Liver (tissue), 9 donors: ENCODE data around the gene GFPT2. TPM values are rescaled to one million over a fixed set of nuclear protein-coding genes. Genes with fewer than 3 reads are reported as not detected.

Experiments
- DNase-seq: peaks from one replicate; pipeline ENCODE4 v3.0.0-alpha.2; 2017; ENCODE audit warnings: low spot score
- H3K27ac ChIP-seq, 2 donors: one replicate each; pipeline ENCODE4 v1.7.0; 2013; ENCODE audit warnings: inconsistent platforms in 2 of 2, low read length in 2 of 2, control low read depth in 1 of 2, low read depth in 1 of 2, mild to moderate bottlenecking in 1 of 2
- H3K27me3 ChIP-seq, 4 donors: one replicate each; pipeline versions ENCODE4 v1.6.1 to v1.7.0; 2013; ENCODE audit warnings: low read length in 3 of 4, inconsistent platforms in 1 of 4, mild to moderate bottlenecking in 1 of 4, moderate library complexity in 1 of 4; ENCODE audit not compliant: control insufficient read depth in 4 of 4, insufficient read depth in 4 of 4
- H3K36me3 ChIP-seq, 4 donors: one replicate each; pipeline versions ENCODE4 v1.6.1 to v1.7.0; 2013; ENCODE audit warnings: low read length in 3 of 4, mild to moderate bottlenecking in 3 of 4, low read depth in 1 of 4, moderate library complexity in 1 of 4; ENCODE audit not compliant: control insufficient read depth in 4 of 4, insufficient read depth in 3 of 4
- H3K4me1 ChIP-seq, 4 donors: one replicate each; pipeline versions ENCODE4 v1.6.1 to v1.7.0; 2013; ENCODE audit warnings: low read length in 3 of 4, mild to moderate bottlenecking in 3 of 4, moderate library complexity in 1 of 4; ENCODE audit not compliant: control insufficient read depth in 4 of 4, insufficient read depth in 4 of 4
- H3K4me3 ChIP-seq, 3 donors: one replicate each; pipeline versions ENCODE4 v1.6.1 to v1.7.0; 2013; ENCODE audit warnings: low read length in 3 of 3, control low read depth in 1 of 3, low read depth in 1 of 3, mild to moderate bottlenecking in 1 of 3
- H3K9ac ChIP-seq, 2 donors: one replicate each; pipeline ENCODE4 v1.7.0; 2013; ENCODE audit warnings: low read length in 2 of 2, mild to moderate bottlenecking in 2 of 2, moderate library complexity in 2 of 2, control low read depth in 1 of 2, low read depth in 1 of 2
- H3K9me3 ChIP-seq, 4 donors: one replicate each; pipeline versions ENCODE4 v1.6.1 to v1.7.0; 2013; ENCODE audit warnings: low read length in 3 of 4; ENCODE audit not compliant: control insufficient read depth in 4 of 4
- ATF3 ChIP-seq: IDR thresholded peaks from 2 replicates; pipeline ENCODE4 v1.6.1; 2016; ENCODE audit warnings: antibody characterized with exemption
- CTCF ChIP-seq: fragments of 150-350 bp; IDR thresholded peaks from 2 replicates; pipeline ENCODE4 v1.5.1; 2017; ENCODE audit warnings: improper control_type of control experiment, low read depth, low read length; ENCODE audit not compliant: missing input control
- EGR1 ChIP-seq, 2 donors: IDR thresholded peaks; 2 replicates each; pipeline ENCODE4 v1.6.1; 2016 to 2018; ENCODE audit warnings: antibody characterized with exemption in 2 of 2, low read depth in 2 of 2
- FOXA1 ChIP-seq: IDR thresholded peaks from 2 replicates; pipeline ENCODE4 v1.6.1; 2016; ENCODE audit warnings: antibody characterized with exemption
- FOXA2 ChIP-seq: IDR thresholded peaks from 2 replicates; pipeline ENCODE4 v1.6.1; 2016; ENCODE audit warnings: antibody characterized with exemption
- GABPA ChIP-seq, 2 donors: IDR thresholded peaks in 1 of 2; conservative IDR thresholded peaks in 1 of 2; 2 replicates each; pipeline ENCODE4 v1.6.1; 2016; ENCODE audit warnings: antibody characterized with exemption in 2 of 2, mild to moderate bottlenecking in 1 of 2, moderate library complexity in 1 of 2
- HNF4A ChIP-seq, 2 donors: conservative IDR thresholded peaks; 2 replicates each; pipeline ENCODE4 v1.6.1; 2016; ENCODE audit warnings: antibody characterized with exemption in 2 of 2, mild to moderate bottlenecking in 2 of 2
- HNF4G ChIP-seq: IDR thresholded peaks from 2 replicates; pipeline ENCODE4 v1.6.1; 2016; ENCODE audit warnings: antibody characterized with exemption
- JUND ChIP-seq, 2 donors: IDR thresholded peaks; 2 replicates each; pipeline ENCODE4 v1.6.1; 2016; ENCODE audit warnings: antibody characterized with exemption in 2 of 2
- MAX ChIP-seq: IDR thresholded peaks from 2 replicates; pipeline ENCODE4 v1.6.1; 2016; ENCODE audit warnings: antibody characterized with exemption
- NR2F2 ChIP-seq: IDR thresholded peaks from 2 replicates; pipeline ENCODE4 v1.6.1; 2016; ENCODE audit warnings: antibody characterized with exemption
- RAD21 ChIP-seq, 2 donors: IDR thresholded peaks; 2 replicates each; pipeline ENCODE4 v1.6.1; 2016; ENCODE audit warnings: antibody characterized with exemption in 2 of 2, mild to moderate bottlenecking in 2 of 2
- RXRA ChIP-seq, 2 donors: IDR thresholded peaks; 2 replicates each; pipeline ENCODE4 v1.6.1; 2017 to 2018; ENCODE audit warnings: antibody characterized with exemption in 2 of 2, mild to moderate bottlenecking in 1 of 2
- SP1 ChIP-seq: IDR thresholded peaks from 2 replicates; pipeline ENCODE4 v1.6.1; 2018; ENCODE audit warnings: antibody characterized with exemption, mild to moderate bottlenecking
- TAF1 ChIP-seq: conservative IDR thresholded peaks from 2 replicates; pipeline ENCODE4 v1.6.1; 2016; ENCODE audit warnings: antibody characterized with exemption, mild to moderate bottlenecking
- YY1 ChIP-seq: IDR thresholded peaks from 2 replicates; pipeline ENCODE4 v1.6.1; 2016; ENCODE audit warnings: antibody characterized with exemption, mild to moderate bottlenecking
- ZBTB33 ChIP-seq: IDR thresholded peaks from 2 replicates; pipeline ENCODE4 v1.6.1; 2016; ENCODE audit warnings: antibody characterized with exemption
- WGBS: extraction: QIAGEN DNeasy Blood & Tissue Kit; methylation state at CpG from one replicate; pipeline ENCODE4 v1.1.7; 2013; 5-methylcytosine and 5-hydroxymethylcytosine counted together
- polyA plus RNA-seq, 2 donors: library from polyadenylated mRNA; stranded (reverse) in 1 of 2; unstranded in 1 of 2; fragments of 200-250 nt in 1 of 2; fragments of >200 nt in 1 of 2; fragmentation: Nextera tagmentation in 1 of 2; extraction: Ambion mirVana in 1 of 2; gene quantifications; one replicate each; pipeline versions ENCODE4 v1.2.1 to v1.2.3, GENCODE V29; 2013 to 2015
- total RNA-seq, 2 donors: library from RNA; depleted of rRNA; stranded (reverse); fragments of >200 nt; gene quantifications; one replicate each; pipeline ENCODE4 v1.2.3, GENCODE V29; 2014
- TF ChIP-seq, protein P1 (sequence below): IDR thresholded peaks from 2 replicates; pipeline ENCODE4 v1.6.1; 2016; ENCODE audit warnings: antibody characterized with exemption, mild to moderate bottlenecking
- donor health status: healthy.
- donor health status: healthy.
- donor health status: healthy.
- donor health status: healthy.
- donor health status: healthy.

Gene GFPT2
- total and polyA plus RNA-seq, 4 donors: 0.32 to 1.8 (median 0.54) TPM

- TF ChIP-seq ZBTB33 (no peak), ATF3 (no peak), TAF1 (no peak), JUND (IDR thresholded peaks at IDR 0.05) (no peak), EGR1 (IDR thresholded peaks at IDR 0.05; ENCODE audit: low read depth in 2 of 2) (no peak), GABPA (IDR thresholded peaks at IDR 0.05 in 1 of 2, conservative IDR thresholded peaks at IDR 0.05 in 1 of 2) (no peak), FOXA1 (no peak)
These were observed 65.7 kb downstream of the GFPT2 start (continued) for GRCh38 chr5:180287404-180287803.

- H3K27me3 ChIP-seq: no peaks in the 10 kb centered on the region
- peaks cover 3 to 28% (median 23%) of the 10 kb centered on the region in 4 donors for H3K9me3 ChIP-seq
- 91% methylated on average over 10 of the region's 10 CpGs for WGBS
- no peaks in the 10 kb centered on the region for H3K4me1 ChIP-seq
- peaks cover 7 to 54% (median 37%) of the 10 kb centered on the region in 4 donors for H3K36me3 ChIP-seq
- no peak overlapping the region for H3K27ac ChIP-seq
- peak overlapping the region in 1 of 3 donors; percentile 27 for H3K4me3 ChIP-seq
- no peak overlapping the region for H3K9ac ChIP-seq
- no peak for DNase-seq
- TF ChIP-seq ZBTB33 (no peak), GABPA (IDR thresholded peaks at IDR 0.05 in 1 of 2, conservative IDR thresholded peaks at IDR 0.05 in 1 of 2) (no peak), SP1 (no peak), NR2F2 (no peak), HNF4G (no peak), TAF1 (no peak), FOXA2 (no peak), MAX (no peak), JUND (IDR thresholded peaks at IDR 0.05) (no peak), HNF4A (conservative IDR thresholded peaks at IDR 0.05) (no peak), ATF3 (no peak), RAD21 (IDR thresholded peaks at IDR 0.05) (no peak), EGR1 (IDR thresholded peaks at IDR 0.05; ENCODE audit: low read depth in 2 of 2) (no peak), FOXA1 (no peak), YY1 (no peak), CTCF (no peak), RXRA (IDR thresholded peaks at IDR 0.05) (no peak)
- TF ChIP-seq, protein P1, sequence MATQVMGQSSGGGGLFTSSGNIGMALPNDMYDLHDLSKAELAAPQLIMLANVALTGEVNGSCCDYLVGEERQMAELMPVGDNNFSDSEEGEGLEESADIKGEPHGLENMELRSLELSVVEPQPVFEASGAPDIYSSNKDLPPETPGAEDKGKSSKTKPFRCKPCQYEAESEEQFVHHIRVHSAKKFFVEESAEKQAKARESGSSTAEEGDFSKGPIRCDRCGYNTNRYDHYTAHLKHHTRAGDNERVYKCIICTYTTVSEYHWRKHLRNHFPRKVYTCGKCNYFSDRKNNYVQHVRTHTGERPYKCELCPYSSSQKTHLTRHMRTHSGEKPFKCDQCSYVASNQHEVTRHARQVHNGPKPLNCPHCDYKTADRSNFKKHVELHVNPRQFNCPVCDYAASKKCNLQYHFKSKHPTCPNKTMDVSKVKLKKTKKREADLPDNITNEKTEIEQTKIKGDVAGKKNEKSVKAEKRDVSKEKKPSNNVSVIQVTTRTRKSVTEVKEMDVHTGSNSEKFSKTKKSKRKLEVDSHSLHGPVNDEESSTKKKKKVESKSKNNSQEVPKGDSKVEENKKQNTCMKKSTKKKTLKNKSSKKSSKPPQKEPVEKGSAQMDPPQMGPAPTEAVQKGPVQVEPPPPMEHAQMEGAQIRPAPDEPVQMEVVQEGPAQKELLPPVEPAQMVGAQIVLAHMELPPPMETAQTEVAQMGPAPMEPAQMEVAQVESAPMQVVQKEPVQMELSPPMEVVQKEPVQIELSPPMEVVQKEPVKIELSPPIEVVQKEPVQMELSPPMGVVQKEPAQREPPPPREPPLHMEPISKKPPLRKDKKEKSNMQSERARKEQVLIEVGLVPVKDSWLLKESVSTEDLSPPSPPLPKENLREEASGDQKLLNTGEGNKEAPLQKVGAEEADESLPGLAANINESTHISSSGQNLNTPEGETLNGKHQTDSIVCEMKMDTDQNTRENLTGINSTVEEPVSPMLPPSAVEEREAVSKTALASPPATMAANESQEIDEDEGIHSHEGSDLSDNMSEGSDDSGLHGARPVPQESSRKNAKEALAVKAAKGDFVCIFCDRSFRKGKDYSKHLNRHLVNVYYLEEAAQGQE: no peak
These were observed 69.0 kb downstream of the GFPT2 start for GRCh38 chr5:180284149-180284548.
